GM21737 (cell line): ENCODE data around the gene SPNS1.

ENCODE experiments used
- ATAC-seq: cut with Tn5 transposase; IDR thresholded peaks from one replicate; pipeline ENCODE4 v1.9.1; 2021; ENCODE audit warnings: mild to moderate bottlenecking, moderate library complexity; ENCODE audit not compliant: unreplicated experiment

SPNS1 gene

GRCh38 chr16:29025218-29025617, 50.6 kb downstream of the SPNS1 start:
- no peak for ATAC-seq

GRCh38 chr16:29025735-29026134, 51.2 kb downstream of the SPNS1 start:
- ATAC-seq, result no peak

GRCh38 chr16:29028457-29029167, 54.0 kb downstream of the SPNS1 start:
- no peak for ATAC-seq

GRCh38 chr16:29029168-29029994, 54.8 kb downstream of the SPNS1 start:
- ATAC-seq, result no peak

- no peak for ATAC-seq
Measured at GRCh38 chr16:29030086-29030840, 55.7 kb downstream of the SPNS1 start.
